Prostate gland (tissue), 2 donors: ENCODE measurements around the gene RAB14. TPM values are rescaled to one million over a fixed set of nuclear protein-coding genes. Genes with fewer than 3 reads are reported as not detected.

Experiments
- DNase-seq: peaks from one replicate; pipeline ENCODE4 v3.0.0-alpha.2; 2019; ENCODE audit warnings: low spot score
- H3K27ac ChIP-seq, 2 donors: fragments of 200-600 bp; sonication (generic); 2 replicates each; pipeline ENCODE4 v1.5.1; 2017 to 2019
- H3K27me3 ChIP-seq: fragments of 200-600 bp; sonication (generic); replicated peaks from 2 replicates; pipeline ENCODE4 v1.5.1; 2019; ENCODE audit not compliant: insufficient read depth
- H3K36me3 ChIP-seq, 2 donors: fragments of 200-600 bp; sonication (generic); 1 replicate in 1 of 2; 2 replicates in 1 of 2; pipeline versions ENCODE4 v1.5.1 to v1.8.1; 2017 to 2019
- H3K4me1 ChIP-seq: fragments of 200-600 bp; sonication (generic); replicated peaks from 2 replicates; pipeline ENCODE4 v1.5.1; 2019
- H3K4me3 ChIP-seq, 2 donors: fragments of 200-600 bp; sonication (generic); 2 replicates each; pipeline ENCODE4 v1.5.1; 2017 to 2019
- H3K9me3 ChIP-seq: fragments of 200-600 bp; sonication (generic); 2 replicates; pipeline ENCODE4 v1.5.1; 2017
- POLR2A ChIP-seq: fragments of 450-650 bp; IDR thresholded peaks from one replicate; pipeline ENCODE4 v1.6.1; 2016; ENCODE audit warnings: antibody characterized with exemption, mild to moderate bottlenecking
- POLR2AphosphoS5 ChIP-seq: sonication (generic); formaldehyde crosslinking; IDR thresholded peaks from one replicate; pipeline ENCODE4 v1.6.1; 2017; ENCODE audit warnings: antibody characterized with exemption
- WGBS: methylation state at CpG from one replicate; pipeline ENCODE4 v1.1.5; 2018; 5-methylcytosine and 5-hydroxymethylcytosine counted together
- intact Hi-C: fragments of 100-400 bp; cut with DNase I; formaldehyde crosslinking; loops from one replicate; pipeline ENCODE4 v1.14.2; 2022
- total RNA-seq, 2 donors: library from RNA; depleted of rRNA; stranded (reverse); fragments of >200 nt; gene quantifications; one replicate each; pipeline ENCODE4 v1.1.0, GENCODE V29; 2016
- TF ChIP-seq, protein P1 (sequence below), 4 experiments: fragments of 200-600 bp in 2 of 4; fragments of 450-650 bp in 2 of 4; sonication (generic) in 2 of 4; IDR thresholded peaks; 1 replicate in 3 of 4; 2 replicates in 1 of 4; pipeline ENCODE4 v1.5.1; 2016 to 2019; ENCODE audit warnings: antibody characterized with exemption in 4 of 4, mild to moderate bottlenecking in 2 of 4, moderate library complexity in 2 of 4

RAB14 gene
- total RNA-seq, 2 donors from 2014 or later = 42.9 TPM

DNA sequence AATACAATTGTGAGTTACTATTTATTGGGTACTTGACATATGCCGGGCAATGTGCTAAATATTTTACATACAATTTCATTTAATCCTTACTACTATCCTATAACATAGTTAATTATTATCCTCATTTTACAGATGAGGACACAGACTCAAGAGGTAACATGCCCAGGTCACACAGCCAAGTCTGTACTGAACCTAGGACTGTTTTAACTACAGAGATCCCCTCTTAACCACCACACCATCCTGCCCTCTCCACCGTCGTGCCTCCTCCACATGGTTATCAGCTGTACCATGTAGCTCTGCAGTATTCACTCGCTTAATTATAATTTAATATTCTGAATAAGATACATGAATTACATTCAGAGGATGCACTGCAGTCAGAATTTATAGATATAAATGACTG, 5.3 kb downstream of the RAB14 start:
- no peak for TF ChIP-seq POLR2AphosphoS5
- TF ChIP-seq, protein P1, sequence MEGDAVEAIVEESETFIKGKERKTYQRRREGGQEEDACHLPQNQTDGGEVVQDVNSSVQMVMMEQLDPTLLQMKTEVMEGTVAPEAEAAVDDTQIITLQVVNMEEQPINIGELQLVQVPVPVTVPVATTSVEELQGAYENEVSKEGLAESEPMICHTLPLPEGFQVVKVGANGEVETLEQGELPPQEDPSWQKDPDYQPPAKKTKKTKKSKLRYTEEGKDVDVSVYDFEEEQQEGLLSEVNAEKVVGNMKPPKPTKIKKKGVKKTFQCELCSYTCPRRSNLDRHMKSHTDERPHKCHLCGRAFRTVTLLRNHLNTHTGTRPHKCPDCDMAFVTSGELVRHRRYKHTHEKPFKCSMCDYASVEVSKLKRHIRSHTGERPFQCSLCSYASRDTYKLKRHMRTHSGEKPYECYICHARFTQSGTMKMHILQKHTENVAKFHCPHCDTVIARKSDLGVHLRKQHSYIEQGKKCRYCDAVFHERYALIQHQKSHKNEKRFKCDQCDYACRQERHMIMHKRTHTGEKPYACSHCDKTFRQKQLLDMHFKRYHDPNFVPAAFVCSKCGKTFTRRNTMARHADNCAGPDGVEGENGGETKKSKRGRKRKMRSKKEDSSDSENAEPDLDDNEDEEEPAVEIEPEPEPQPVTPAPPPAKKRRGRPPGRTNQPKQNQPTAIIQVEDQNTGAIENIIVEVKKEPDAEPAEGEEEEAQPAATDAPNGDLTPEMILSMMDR (IDR thresholded peaks at IDR 0.05) = no peak
- no peak for TF ChIP-seq POLR2A
- 27% methylated on average over 4 of the region's 4 CpGs for WGBS
- intact Hi-C loops = no loop called here
- Histone ChIP-seq H3K27ac (no peak overlapping the region), H3K4me1 (peaks cover 6% of the 10 kb centered on the region), H3K9me3 (no peaks in the 10 kb centered on the region), H3K27me3 (no peaks in the 10 kb centered on the region), H3K4me3 (no peak overlapping the region), H3K36me3 (no peaks in the 10 kb centered on the region)
- DNase-seq = no peak

DNA sequence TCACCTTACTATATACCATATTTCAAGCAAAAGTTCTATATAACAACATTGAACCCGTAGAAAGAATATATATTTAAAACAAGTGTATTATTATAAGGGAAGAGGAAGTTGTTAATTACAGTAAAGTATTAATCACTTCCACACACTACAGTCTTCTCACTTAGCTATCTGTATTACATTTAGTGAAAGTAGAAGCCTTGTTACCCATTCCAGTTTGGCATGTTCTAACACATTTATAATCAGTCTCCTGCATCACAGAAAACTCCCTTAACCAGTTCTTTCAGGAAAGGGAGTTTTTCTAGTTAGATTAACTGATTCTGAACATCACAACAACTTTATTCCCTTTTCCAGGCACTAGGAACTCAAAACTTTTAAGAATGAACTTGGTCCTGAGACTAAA, 6.9 kb downstream of the RAB14 start:
- Histone ChIP-seq H3K27me3 (no peaks in the 10 kb centered on the region), H3K9me3 (no peaks in the 10 kb centered on the region), H3K4me1 (peaks cover 6% of the 10 kb centered on the region), H3K36me3 (no peaks in the 10 kb centered on the region), H3K27ac (peak overlapping the region; percentile 21 to 24), H3K4me3 (no peak overlapping the region)
- TF ChIP-seq, protein P1 (IDR thresholded peaks at IDR 0.05) = no peak
- TF ChIP-seq POLR2A (no peak), POLR2AphosphoS5 (no peak)
- WGBS = 17% methylated on average over 1 of the region's 1 CpG
- intact Hi-C loops = no loop called here
- DNase-seq = no peak

DNA sequence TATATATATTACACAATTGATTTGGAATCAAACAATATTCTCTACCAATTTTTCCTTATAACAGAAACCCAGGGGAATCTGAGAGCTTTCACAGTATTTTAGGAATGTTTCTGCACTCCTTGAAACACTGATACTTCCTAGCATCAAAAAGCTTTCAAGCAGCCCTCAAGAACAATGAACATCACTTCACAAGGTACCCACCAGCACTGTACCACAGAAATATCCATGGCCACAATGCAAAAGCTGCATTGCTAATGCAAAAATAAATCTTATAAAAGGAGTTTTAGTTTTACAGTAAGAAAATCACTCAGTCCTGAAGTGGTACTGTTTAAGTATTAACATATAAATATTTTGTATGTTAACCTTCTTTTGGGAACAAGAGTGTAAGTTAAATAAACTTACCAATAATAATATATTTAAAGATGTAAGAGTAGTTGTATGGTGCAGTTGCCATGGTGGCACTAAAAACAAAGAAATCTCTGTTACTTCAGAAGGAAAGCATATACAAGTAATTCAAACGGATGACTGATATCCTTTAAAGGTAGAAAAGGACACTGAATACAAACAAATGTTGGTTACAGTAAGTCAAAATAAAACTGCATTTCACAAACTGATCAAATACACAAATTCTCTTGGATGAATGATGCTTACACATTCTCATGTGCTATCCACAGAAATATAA, 8.6 kb downstream of the RAB14 start:
- DNase-seq = no peak
- H3K27me3 ChIP-seq = no peaks in the 10 kb centered on the region
- no peaks in the 10 kb centered on the region for H3K9me3 ChIP-seq
- intact Hi-C loops = no loop called here
- no peak for TF ChIP-seq POLR2A
- TF ChIP-seq, protein P1 (IDR thresholded peaks at IDR 0.05) = no peak
- TF ChIP-seq POLR2AphosphoS5 = no peak
- 0% methylated on average over 1 of the region's 1 CpG for whole genome bisulfite sequencing
- H3K36me3 ChIP-seq = no peaks in the 10 kb centered on the region
- H3K4me1 ChIP-seq = peaks cover under 1% of the 10 kb centered on the region
- H3K27ac ChIP-seq = no peak overlapping the region
- no peak overlapping the region for H3K4me3 ChIP-seq

DNA sequence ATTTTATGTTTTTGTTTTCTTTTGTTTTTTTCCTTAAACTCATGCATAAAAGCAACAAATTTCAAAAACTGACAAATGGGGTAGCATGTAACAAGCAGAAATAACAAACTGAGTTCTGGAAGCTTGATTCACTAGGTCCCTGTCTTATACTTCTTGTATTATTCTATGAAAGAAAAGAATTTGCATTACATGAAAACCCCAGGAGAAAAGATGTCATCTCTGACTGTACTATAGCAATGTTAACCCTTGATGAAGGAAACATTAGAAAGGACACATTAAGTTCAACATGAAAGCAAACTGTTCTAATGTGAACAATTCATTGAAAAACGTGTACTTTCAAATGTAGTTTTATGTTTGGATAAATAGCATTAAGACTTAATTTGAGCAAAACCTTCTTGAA, 9.2 kb downstream of the RAB14 start:
- TF ChIP-seq, protein P1 (IDR thresholded peaks at IDR 0.05) = no peak
- TF ChIP-seq POLR2A (no peak), POLR2AphosphoS5 (no peak)

DNA sequence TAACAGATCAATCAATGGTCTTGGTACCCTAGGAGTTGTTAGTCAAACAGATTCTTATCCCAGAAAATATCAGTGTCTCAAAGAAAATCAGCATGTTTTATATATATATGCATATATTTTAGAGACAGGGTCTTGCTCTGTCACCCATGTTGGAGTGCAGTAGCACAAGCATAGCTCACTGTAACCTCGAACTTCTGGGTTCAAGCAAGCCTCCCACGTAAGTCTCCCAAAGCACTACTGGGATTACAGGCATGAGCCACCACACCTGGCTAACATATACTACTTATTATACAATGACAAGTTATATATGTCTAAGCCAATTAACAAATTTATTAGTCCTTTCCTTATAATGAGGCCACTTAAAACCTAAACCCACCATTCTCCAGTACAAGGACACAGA, 10.4 kb downstream of the RAB14 start:
- no peak for TF ChIP-seq POLR2AphosphoS5
- TF ChIP-seq, protein P1 (IDR thresholded peaks at IDR 0.05) = no peak
- TF ChIP-seq POLR2A = no peak
- intact Hi-C loops = no loop called here
- Histone ChIP-seq H3K36me3 (no peaks in the 10 kb centered on the region), H3K27me3 (no peaks in the 10 kb centered on the region), H3K4me3 (no peak overlapping the region), H3K9me3 (no peaks in the 10 kb centered on the region), H3K4me1 (no peaks in the 10 kb centered on the region), H3K27ac (no peak overlapping the region)
- DNase-seq = no peak
- 87% methylated on average over 2 of the region's 2 CpGs for WGBS

More for the DNA sequence above, 9.2 kb downstream of the RAB14 start:
- DNase-seq = no peak
- 24% methylated on average over 1 of the region's 1 CpG for WGBS
- H3K4me1 ChIP-seq = no peaks in the 10 kb centered on the region
- H3K36me3 ChIP-seq = no peaks in the 10 kb centered on the region
- intact Hi-C loops = no loop called here
- H3K27ac ChIP-seq = no peak overlapping the region
- no peaks in the 10 kb centered on the region for H3K27me3 ChIP-seq
- no peaks in the 10 kb centered on the region for H3K9me3 ChIP-seq
- no peak overlapping the region for H3K4me3 ChIP-seq
